Pons (tissue), 1 donor: ENCODE measurements around the gene REXO2.
A peak's percentile ranks its signal among the peaks of the same experiment; 100 is the strongest.

Source experiments
- DNase-seq: peaks from one replicate; pipeline ENCODE4 v3.0.0-alpha.2; 2016; ENCODE audit warnings: low spot score

Gene REXO2

DNA sequence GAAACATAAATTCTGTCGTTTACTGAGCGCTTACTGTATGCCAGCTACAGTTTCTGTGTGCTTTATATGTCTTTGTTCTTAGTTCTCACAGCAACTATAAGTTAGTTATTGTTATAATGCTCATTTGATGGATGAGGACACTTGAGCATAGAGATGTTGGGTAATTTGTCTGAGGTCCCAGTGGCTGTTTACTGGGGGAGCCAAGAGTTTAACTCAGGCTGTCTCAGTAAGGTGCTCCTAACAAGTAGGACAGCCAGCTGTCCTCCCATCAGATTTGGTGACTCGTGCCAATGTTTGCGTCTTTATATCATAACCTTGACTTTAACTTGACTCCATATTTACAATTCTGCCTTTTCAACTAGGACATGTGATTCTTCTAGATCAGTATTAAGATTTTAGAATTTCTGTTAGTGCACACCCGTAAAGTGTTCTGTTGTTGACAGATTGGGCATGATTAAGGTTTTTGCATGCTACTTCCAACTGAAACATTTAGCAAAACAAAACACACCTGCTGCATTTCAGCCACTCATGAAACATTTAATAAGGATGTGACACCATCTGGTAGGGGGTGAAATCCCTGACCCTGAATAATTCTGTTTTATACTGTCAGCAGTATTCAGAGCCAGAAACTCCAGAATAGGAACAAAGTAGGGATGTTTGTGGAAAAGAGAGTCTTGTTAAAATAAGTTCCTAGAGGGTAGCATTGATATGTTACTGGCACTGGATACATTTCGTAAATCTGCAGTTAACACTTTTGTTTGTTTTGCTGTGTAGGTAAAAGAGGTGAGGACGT, 1.9 kb downstream of the REXO2 start:
- DNase-seq: no peak

DNA sequence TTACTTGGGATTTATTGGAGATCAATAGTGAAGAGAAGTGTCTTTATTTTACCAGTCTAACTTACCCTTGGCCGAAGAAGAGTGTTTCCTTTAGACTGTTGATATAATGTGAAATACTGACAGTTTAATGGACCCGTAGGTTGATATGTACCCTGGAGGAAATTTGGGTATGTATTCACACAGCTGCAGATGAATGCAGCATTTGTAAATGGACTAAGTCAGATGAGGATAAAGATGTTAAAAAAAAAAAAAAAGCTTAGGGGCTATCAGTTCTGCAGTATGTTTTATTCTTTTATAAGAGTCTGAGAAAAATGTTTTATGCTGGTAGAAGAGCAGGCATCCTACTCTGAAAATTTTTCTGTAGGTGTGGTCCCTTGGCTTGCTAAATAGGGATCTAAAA, 2.7 kb downstream of the REXO2 start:
- DNase-seq: no peak

DNA sequence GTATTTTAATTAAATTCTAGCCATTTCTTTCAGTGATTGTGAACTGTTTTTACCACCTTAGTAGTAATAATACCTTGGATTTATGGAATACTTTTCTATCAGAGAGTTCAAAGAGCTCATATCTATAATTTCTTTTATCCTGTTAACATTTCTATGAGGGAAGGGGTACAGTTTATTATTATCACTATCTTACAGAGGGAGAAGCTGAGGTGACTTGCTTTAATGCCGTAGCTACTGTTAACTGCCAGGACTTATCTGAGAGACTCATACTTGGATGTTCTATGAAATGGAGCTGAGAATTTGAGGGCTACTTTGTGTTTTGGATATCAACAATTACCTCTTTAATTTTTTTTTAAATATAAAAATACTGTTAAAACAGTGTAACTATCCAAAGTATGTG, 3.3 kb downstream of the REXO2 start:
- no peak for DNase-seq

DNA sequence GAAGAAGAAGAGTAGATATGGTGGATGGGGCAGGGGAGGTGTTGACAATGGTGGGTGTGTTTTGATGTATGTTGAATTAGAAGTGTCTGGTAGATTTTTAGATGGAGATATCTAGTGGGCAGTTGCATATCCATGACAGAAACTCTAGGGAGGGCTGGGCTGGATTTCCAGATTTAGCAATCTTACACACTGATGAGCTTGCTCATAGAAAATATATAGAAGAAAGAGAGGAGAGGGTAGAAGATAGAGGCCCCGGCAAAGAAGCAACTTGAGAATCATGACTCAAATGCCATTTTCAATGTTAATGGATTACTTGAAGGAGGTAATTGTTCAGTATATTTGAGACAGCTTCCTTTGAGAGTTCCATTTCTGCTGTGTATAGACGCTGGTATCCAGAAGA, 8.2 kb downstream of the REXO2 start:
- DNase-seq: no peak

DNA sequence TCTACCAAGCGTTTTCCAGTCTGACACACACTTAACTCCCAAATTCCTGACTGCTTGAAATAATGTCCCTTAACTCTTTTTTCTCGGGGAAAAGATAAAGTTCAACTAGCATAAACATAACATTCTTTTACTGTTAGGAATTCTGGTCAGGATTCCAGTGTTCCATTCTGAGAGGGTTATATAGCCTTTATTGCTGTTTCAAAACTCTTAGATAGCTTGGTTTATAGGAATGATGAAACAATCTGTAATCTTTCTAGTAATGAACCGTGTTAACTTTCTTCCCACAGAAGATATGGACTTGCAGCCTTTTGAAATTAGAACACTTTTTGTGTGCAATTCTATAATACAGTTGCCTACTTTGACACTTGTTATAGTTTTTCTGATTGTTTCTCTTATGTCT, 8.6 kb downstream of the REXO2 start:
- no peak for DNase-seq

DNA sequence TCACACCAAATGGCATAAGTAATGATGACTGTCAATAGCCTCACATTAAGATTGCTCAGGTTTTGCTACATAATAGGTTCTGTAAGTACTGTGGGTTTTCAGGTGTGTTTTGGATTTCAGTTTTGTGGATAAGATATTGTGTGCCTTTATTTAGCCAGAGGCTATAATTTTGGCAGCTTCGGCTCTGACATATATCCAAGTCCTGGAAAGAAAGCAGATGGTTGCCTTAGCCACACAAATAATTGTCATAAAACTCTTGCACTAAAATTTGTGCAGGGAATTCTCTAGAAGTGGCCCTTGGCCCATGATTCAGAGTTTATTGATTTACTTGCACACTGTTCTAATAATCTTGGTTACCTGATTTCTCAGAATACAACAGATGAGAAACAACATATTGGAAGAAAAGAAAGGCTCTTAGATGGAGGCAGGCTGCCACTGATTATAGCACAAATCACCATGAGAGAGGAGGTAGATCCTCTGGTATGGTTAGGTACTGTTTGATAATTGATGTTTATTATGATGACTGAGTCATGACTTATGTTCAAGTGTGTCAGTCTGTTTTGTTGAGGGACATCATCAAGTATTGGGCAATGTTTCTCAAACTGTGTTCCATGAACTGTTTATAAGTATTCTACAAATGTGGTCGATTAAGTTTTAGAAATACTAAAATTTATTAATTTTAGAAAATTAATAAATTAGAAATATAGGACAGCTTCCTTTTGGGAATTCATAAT, 9.6 kb downstream of the REXO2 start:
- no peak for DNase-seq

DNA sequence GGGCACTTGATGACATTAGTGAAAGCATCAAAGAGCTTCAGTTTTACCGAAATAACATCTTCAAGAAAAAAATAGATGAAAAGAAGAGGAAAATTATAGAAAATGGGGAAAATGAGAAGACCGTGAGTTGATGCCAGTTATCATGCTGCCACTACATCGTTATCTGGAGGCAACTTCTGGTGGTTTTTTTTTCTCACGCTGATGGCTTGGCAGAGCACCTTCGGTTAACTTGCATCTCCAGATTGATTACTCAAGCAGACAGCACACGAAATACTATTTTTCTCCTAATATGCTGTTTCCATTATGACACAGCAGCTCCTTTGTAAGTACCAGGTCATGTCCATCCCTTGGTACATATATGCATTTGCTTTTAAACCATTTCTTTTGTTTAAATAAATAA, 10.6 kb downstream of the REXO2 start:
- no peak for DNase-seq

DNA sequence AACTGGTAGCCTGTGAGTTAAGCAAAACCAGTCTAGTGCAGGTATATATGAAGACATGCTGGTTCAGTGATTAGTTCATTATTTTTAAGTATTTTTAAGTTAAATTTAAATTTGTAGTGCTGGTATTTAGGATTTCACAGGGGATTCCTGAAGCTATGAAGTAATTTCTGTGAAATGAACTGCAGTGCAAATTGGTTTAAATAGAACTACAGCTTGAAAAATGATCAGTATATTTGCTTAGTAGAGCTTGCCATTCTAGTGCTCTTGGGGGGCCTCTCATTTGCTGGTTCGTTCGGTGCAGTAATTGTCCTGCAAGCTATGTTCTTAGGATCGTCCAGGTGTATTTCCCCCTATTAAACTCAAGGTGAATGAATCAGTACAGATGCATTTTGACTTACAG, 13.1 kb downstream of the REXO2 start:
- no peak for DNase-seq

DNA sequence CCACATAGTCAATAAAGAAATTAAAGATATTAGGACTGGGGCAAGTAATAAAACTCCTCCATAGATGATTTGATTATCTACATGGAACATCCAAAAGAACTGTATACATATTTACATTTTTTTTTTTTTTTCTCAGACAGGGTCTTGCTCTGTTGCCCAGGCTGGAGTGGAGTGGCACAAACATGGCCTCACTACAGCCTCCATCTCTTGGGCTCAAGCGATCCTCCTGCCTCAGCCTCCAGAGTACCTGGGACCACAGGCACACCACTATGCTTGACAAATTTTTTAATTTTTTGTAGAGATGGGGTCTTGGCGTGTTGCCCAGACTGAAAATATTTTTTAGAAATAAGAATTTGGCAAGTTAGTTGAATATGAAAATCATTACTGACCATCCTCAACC, 24.7 kb downstream of the REXO2 start:
- no peak for DNase-seq

DNA sequence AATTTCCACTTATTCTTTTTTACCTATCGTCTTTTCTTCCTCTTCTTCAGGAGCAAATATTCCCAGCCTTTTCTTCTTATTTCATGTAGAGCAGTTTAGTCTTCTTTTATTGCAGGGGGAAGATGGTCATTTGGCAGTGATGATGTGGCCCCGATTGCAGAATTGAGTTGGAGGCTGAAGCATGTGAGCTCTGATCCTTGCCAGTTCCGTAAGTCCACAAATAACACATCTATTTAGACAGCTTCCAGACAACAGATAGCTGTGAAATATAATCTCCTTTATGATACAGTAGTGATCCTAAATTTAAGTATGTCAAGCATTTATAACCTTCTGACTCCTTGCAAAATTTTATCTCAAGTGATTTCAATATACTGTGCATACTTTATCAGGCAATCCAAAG, 27.5 kb downstream of the REXO2 start:
- no peak for DNase-seq

DNA sequence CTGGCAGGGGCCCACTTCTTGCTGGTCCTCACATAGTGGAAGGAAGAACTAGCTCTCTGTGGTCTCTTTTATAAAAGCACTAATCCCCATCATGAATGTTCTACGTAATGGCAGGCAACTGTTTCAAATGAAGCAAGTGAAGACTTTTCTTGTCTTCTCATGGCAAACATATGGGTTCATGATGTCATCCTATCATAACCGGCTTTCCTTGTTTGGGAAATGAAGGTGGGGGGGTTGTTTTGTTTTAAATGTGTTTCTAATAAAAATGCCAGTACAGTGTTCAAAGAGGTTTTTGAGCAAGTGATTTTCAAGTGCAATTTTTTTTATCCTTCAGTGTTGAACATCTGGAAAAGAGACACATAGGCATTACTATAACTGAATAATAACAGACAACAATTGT, 33.4 kb downstream of the REXO2 start:
- no peak for DNase-seq

DNA sequence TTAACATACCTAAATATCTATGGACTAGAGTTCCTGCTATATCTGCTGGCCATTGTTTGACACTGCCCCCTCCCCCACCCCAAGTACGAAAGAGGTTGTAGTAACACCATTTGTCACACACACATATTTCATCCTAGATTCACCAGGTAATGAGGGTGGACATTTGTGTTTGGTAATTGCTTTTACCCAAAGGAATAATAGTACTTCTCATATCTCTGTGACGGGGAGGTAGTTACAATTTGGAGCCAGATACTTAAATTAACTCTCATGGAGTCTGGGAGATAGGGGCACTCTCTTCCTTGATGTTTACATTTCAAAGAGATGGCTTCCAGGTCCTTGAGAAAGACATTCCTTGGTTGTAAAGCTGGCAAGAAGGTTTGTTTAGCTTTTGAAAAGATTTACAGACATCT, 38.7 kb downstream of the REXO2 start:
- DNase-seq: no peak

DNA sequence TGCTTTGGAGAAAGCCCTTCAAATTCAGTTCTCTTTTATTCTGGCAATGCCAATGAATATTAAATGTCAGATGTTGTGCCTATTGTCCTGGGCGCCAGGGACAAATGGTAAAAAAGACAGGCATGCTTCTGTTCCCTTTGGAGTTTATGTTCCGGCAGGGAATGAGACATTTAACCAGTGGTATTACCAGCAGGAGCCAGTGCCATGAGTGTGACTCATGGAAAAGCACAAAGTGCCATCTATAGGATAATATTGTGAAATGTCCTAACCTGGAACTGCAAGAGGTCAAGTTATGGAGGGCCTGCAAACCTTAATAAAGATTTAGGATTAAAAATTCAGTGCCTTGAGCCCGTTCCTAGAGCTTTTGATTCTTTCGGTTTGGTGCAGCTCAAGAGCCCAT, 39.5 kb downstream of the REXO2 start:
- DNase-seq: peak; percentile 15

DNA sequence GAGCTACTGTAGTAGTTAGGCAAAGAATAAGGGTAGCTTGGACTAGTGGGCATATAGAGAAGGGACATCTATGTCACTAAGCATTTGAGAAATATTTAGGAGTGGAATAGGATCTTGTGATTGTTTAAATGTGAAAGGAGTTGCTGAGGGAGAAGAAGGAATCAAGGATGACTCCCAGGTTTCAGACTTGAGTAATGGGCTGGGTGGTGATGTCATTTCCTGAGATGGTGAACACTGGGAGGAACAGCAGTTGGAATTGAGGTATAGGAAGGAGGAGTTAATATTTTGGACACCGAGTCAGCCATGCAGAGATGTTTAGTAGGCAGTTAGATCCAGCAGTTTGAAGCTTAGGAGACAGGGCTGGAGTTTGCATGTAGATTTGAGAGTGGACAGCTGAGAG, 40.1 kb downstream of the REXO2 start:
- DNase-seq: no peak

DNA sequence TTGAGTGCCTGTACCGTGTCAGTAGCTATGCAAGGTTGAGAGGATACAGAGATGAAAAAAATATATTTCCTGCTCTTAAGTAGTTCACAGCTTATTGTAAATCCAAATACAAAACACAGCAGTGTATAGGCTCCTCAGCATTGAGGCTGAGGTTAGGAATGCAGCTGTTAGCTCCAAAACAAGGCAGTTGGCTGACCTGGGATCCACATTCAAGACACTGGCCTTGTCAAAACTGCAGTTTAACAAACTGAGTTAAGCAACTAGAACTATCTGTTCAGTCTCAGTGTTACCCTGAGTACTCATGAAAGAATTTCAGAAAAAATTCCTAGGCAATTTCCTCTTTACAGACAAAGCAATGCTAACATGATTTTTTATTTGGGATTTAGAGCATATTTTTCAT, 42.8 kb downstream of the REXO2 start:
- DNase-seq: no peak

DNA sequence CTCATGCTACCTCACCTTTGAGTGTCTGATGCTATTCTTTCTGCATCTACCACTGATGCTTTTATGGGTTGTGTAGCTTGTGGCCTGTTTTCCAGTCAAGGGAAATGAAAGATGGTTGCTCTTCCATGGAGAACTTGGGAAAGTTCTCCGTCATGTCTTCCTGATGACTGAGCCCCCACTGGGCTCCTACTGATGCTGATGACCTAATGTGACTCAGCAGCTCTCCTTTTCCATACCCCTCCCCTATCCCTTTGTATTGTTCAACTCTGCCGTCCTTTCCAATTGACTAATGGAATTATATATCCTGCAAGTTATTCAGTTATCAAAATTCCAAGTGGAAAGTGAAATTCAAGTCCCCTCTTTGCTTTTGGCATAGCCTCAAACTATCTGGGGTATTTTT, 44.7 kb downstream of the REXO2 start:
- no peak for DNase-seq

DNA sequence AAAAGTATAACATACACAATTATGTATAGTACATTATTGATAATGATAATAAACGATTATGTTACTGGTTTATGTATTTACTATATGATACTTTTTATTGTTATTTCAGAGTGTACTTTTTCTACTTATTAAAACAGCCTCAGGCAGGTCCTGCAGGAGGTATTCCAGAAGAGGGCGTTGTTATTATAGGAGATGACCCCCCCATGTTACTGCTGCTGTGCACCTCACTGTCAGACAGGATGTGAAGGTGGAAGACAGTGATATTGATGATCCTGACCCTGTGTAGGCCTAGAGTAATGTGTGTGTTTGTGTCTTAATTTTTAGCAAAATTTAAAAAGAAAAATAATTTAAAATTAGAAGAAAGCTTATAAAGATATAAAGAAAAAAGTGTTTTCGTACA, 57.6 kb downstream of the REXO2 start:
- no peak for DNase-seq

DNA sequence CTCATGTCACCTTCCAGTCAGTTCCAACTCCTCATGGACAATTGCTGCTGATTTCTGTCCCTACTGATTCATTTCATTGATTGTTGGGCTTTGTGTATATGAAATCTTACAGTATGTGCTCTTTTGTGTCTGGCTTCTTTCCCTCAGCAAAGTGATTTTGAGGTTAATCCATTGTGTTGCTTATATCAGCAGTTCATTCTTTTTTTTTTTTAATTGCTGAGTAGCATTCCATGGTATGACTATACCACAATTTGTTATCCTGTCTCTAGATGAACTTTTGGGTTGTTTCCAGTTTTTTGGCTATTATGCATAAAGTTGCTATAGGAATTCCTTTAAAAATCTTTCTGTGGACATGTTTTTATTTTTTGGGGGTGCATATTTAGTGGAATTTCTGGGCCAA, 60.5 kb downstream of the REXO2 start:
- no peak for DNase-seq
